K562 (cell line): Measurements from ENCODE around the gene MRO. TPM values are rescaled to one million over a fixed set of nuclear protein-coding genes. Genes with fewer than 3 reads are reported as not detected.

Source experiments
- CEBPG ChIP-seq, 3 experiments: fragments of 200-800 bp in 1 of 3; sonication (Bioruptor generic) in 1 of 3; sonication (generic) in 1 of 3; formaldehyde crosslinking in 1 of 3; IDR thresholded peaks in 2 of 3; conservative IDR thresholded peaks in 1 of 3; 2 replicates each; pipeline versions ENCODE4 v1.6.1 to v1.8.0; 2016 to 2022; ENCODE audit warnings: missing compliant biosample characterization in 2 of 3, missing genetic modification characterization in 2 of 3, mild to moderate bottlenecking in 1 of 3, missing genetic modification reagents in 1 of 3
- FOXM1 ChIP-seq, 2 experiments: fragments of 450-650 bp in 1 of 2; sonication (generic) in 1 of 2; formaldehyde crosslinking in 1 of 2; IDR thresholded peaks; 2 replicates each; pipeline versions ENCODE4 v1.6.1 to v1.9.0; 2017 to 2022; ENCODE audit warnings: low read depth in 2 of 2, mild to moderate bottlenecking in 2 of 2, missing genetic modification reagents in 1 of 2, moderate library complexity in 1 of 2
- KLF6 ChIP-seq: fragments of 250-450 bp; sonication (Bioruptor Pico); IDR thresholded peaks from 2 replicates; pipeline ENCODE4 v1.4.0; 2020; ENCODE audit warnings: mild to moderate bottlenecking, moderate library complexity, borderline replicate concordance
- PHF8 ChIP-seq: fragments of 200-600 bp; sonication (generic); IDR thresholded peaks from 2 replicates; pipeline ENCODE4 v1.6.1; 2012; ENCODE audit warnings: mixed run types, mild to moderate bottlenecking, inconsistent platforms, low read length, moderate library complexity, borderline replicate concordance
- PKNOX1 ChIP-seq: fragments of 450-650 bp; IDR thresholded peaks from 2 replicates; pipeline ENCODE4 v1.6.1; 2016
- SRF ChIP-seq, 2 experiments: fragments of 250-450, 450-650 bp in 1 of 2; sonication (Bioruptor Pico) in 1 of 2; sonication (generic) in 1 of 2; formaldehyde crosslinking; IDR thresholded peaks; 2 replicates each; pipeline versions ENCODE4 v1.5.0 to v1.5.1; 2020 to 2022; ENCODE audit warnings: mild to moderate bottlenecking in 1 of 2, missing genetic modification reagents in 1 of 2
- ZFP36 ChIP-seq: fragments of 150-350 bp; IDR thresholded peaks from 2 replicates; pipeline ENCODE4 v1.6.1; 2018; ENCODE audit warnings: low read length, low read depth; ENCODE audit not compliant: partially characterized antibody
- ZNF12 ChIP-seq: sonication (generic); formaldehyde crosslinking; IDR thresholded peaks from 2 replicates; pipeline ENCODE4 v1.4.0; 2020; ENCODE audit warnings: mild to moderate bottlenecking, missing genetic modification reagents
- polyA plus RNA-seq, 8 experiments: library from polyadenylated mRNA; depleted of rRNA in 4 of 8; stranded (reverse) in 5 of 8; unstranded in 3 of 8; fragments of >200 nt; fragmentation: Nextera tagmentation in 2 of 8; fragmentation: Illumina TruSeq in 1 of 8; extraction: Ambion mirVana in 2 of 8; extraction: Trizol in 1 of 8; gene quantifications; 2 replicates each; pipeline versions ENCODE4 v1.2.1 to v1.2.3, GENCODE V29; 2011 to 2014; ENCODE audit warnings: inconsistent platforms in 1 of 8, missing spikeins in 1 of 8
- total RNA-seq, 7 experiments: library from RNA; depleted of rRNA in 6 of 7; stranded (reverse); fragments of >200 nt in 6 of 7; fragmentation: Illumina TruSeq in 2 of 7; extraction: Trizol in 2 of 7; gene quantifications; 2 replicates each; pipeline versions ENCODE4 v1.2.1 to v1.2.3, GENCODE V29; 2011 to 2021; ENCODE audit warnings: low replicate concordance in 1 of 7
- TF ChIP-seq, protein P1 (sequence below), 2 experiments: IDR thresholded peaks in 1 of 2; conservative IDR thresholded peaks in 1 of 2; 2 replicates each; pipeline ENCODE4 v1.6.1; 2016; ENCODE audit warnings: low read depth in 2 of 2, mild to moderate bottlenecking in 1 of 2, missing compliant biosample characterization in 1 of 2, missing genetic modification characterization in 1 of 2, moderate library complexity in 1 of 2

MRO gene
- total and polyA plus RNA-seq, 9 of the 15 experiments (the other 6 are each of a cell fraction or from before 2014, with no cell fraction given): 0.06 TPM; not detected in 8

DNA sequence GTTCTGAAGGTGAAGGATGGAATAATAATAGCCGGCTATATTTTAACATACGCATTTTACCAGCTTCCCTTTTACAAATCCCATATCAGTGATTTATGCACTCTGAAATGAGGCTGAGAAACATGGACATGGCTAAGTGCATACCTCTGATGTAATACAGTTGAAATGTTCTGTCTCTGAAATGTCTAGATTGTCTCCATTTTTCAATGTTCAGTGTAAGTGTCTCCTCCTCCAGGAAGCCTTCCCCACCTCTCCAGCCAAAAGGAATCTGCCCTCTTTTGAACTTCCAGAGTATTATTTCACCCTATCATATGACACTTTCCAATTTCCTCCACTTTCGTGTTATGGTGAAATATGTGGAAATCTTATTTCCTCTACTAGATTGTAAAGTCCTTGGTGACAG lies 29.6 kb upstream of the MRO start (continued):
- no peak for TF ChIP-seq FOXM1 (IDR thresholded peaks at IDR 0.05; ENCODE audit: low read depth)
- TF ChIP-seq FOXM1 (CRISPR knock-in tag; IDR thresholded peaks at IDR 0.05; ENCODE audit: low read depth): no peak
- no peak for TF ChIP-seq ZNF12 (CRISPR knock-in tag)
- TF ChIP-seq, protein P1, sequence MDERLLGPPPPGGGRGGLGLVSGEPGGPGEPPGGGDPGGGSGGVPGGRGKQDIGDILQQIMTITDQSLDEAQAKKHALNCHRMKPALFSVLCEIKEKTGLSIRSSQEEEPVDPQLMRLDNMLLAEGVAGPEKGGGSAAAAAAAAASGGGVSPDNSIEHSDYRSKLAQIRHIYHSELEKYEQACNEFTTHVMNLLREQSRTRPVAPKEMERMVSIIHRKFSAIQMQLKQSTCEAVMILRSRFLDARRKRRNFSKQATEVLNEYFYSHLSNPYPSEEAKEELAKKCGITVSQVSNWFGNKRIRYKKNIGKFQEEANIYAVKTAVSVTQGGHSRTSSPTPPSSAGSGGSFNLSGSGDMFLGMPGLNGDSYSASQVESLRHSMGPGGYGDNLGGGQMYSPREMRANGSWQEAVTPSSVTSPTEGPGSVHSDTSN (CRISPR knock-in tag; IDR thresholded peaks at IDR 0.05; ENCODE audit: low read depth): no peak
- TF ChIP-seq, protein P1 (tag; conservative IDR thresholded peaks at IDR 0.05; ENCODE audit: low read depth): peak; percentile 38; the same call in 1 of the 2 replicates
- TF ChIP-seq PKNOX1: peak; percentile 23; the same call in 1 of the 2 replicates
- no peak for TF ChIP-seq PHF8
- TF ChIP-seq ZFP36: peak; percentile 93
- TF ChIP-seq KLF6 (CRISPR knock-in tag): no peak
- no peak for TF ChIP-seq SRF (CRISPR knock-in tag; IDR thresholded peaks at IDR 0.05)
- no peak for TF ChIP-seq CEBPG (CRISPR knock-in tag; IDR thresholded peaks at IDR 0.05)
- TF ChIP-seq CEBPG (tag; conservative IDR thresholded peaks at IDR 0.05 in 1 of 2, IDR thresholded peaks at IDR 0.05 in 1 of 2): peak in 1 of 2 experiments; percentile 74; a peak in 2 of 4 replicates
